ENCODE results near the gene KLHL22.
A peak's percentile ranks its signal among the peaks of the same experiment; 100 is the strongest.
"Not testable (repeated sequence)": the region's sequence is repeated elsewhere in the genome, so short reads cannot be mapped to it uniquely, and the experiment has no call there.

Gene KLHL22

DNA sequence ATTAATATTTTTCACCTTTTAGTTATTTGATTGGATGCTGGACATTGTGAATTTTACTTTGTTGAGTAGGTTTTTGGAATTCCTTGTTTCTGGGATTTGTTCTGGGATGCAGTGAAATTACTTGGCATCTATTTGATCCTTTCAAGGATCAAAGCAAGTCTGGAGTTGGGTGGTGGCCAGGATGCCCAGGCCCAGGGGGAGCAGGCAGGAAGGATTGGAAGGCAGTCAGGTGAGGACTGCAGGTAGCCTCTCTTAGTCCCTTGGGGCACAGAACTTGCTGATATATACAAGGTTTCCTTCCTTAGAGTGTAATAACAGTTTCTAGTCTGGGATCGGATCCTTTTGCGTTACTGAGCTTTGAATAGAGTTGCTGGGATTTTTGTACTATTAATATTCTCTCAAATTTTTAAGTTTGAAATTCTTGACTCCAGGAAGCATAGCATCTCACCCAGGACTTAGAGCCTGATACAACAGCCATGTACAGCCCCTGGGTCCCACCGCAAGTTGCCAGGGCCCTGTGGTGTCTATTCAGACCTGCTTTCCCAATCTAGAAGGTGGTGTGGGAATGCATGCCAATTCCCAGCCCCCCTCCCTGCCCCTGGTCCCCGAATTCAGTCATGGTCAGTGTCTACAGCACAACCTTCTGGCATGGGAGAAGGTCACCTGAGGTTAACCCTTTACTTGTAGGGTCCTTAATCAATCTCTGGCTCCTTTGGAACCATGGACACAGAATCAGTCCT is 95.6 kb downstream of the KLHL22 start:
- DNase-seq (ENCODE audit: low spot score): no peak

DNA sequence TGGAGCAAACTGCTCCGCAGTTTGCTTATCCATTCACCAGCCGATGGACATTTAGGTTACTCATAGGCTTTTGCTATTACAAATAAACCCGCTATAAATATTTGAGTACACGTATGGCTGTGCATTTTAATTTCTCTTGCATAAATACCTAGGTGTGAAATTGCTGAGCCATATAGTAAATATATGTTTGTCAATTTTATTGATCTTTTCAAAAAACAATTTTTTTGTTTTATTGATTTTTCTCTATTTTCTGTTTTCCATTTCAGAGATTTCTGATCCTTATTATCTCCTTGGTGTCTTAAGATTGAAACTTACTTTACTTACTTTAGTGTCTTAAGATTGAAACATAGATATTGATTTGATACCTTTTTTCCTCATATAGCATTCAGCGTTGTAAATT is 97.2 kb downstream of the KLHL22 start:
- DNase-seq (ENCODE audit: low spot score): no peak

DNA sequence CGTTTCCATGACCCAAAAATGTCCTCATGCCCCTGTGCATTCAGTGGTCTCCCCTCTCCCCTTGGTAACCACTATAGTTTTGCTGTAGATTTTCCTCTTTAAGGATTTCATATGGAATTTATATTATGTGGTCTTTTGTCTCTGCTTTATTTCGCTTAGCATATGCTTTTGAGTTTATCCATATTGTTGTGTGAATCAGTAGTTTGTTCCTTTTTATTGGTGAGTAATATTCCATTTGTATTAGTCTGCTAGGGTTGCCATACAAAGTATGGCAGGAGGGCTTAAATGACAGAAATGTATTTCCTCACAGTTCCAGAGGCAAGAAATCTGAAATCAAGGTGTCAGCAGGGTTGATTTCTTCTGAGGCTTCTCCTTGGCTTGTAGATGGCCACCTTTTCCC is 98.1 kb downstream of the KLHL22 start:
- DNase-seq (ENCODE audit: low spot score): no peak

DNA sequence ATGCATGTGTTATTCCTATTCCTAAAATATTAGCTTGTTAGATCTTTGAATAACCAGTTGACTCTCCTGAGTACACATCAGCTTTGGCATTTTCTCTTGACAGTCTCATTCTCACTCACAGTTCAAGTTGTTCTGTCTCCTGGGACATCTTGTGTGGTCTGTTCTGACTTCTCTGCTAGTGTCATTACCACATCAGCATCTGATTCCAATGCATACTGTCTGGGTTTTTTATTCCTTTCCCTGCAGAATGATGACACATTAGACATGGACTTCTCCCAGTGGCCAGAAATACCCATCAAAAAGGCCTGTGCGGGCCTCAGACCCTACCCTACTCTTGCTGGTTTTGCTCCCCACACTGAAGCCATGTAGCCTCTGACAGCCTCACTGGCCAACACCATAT is 99.0 kb downstream of the KLHL22 start:
- peak; percentile 44 for DNase-seq (ENCODE audit: low spot score)

DNA sequence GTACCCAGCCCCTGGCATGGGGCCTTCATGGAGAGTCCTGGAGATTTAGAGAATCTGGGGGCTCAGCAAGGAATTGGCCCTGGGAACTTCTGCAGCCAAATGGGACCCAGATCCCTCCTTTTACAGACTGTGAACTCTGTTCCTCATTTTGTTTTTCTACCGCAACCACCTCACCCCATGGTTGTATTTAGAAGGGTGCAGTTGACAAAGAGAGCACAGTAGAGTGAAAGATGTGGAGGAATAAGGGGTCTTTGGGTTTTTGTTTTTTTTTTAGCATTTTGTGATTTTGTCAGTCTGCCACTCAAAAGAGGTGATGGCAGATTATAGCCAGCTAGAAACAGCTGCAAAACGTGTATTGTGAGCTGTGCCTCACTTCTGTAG is 99.7 kb downstream of the KLHL22 start:
- no peak for DNase-seq (ENCODE audit: low spot score)

DNA sequence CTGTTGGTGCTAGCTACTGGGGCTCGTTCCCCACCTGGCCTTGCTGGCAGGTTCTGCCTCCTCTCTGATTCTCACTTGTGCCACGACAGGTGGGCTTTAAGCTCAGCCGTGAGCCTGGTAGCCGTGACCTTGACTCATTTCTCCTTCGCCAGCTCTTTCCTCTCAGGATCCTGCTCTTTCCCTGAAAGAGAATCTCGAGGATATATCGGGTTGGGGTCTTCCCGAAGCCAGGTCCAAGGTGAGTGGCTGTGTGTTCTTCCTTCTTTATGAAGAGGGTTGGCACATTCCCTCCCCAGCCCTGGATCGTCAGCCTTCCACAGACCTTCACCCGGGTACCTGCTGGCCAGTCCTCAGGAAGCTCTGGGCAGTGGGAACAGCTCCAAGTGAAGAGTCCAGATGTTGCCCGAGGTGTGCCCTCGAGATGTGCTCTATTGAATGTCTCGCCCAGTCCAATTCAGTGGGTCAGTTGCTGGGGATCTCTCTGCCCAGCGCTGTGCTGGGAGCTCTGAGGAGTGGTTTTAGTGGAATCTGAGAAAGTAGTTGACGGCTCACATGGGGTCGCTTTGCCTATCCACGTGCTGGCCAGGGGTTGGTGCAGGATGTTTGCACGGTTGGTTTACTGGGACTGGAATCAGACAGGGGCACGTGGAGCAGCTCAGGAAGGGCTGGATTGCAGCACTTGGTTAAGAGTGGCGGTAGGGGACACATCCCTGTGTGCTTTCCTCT is 100.3 kb downstream of the KLHL22 start:
- no peak for DNase-seq (ENCODE audit: low spot score)

DNA sequence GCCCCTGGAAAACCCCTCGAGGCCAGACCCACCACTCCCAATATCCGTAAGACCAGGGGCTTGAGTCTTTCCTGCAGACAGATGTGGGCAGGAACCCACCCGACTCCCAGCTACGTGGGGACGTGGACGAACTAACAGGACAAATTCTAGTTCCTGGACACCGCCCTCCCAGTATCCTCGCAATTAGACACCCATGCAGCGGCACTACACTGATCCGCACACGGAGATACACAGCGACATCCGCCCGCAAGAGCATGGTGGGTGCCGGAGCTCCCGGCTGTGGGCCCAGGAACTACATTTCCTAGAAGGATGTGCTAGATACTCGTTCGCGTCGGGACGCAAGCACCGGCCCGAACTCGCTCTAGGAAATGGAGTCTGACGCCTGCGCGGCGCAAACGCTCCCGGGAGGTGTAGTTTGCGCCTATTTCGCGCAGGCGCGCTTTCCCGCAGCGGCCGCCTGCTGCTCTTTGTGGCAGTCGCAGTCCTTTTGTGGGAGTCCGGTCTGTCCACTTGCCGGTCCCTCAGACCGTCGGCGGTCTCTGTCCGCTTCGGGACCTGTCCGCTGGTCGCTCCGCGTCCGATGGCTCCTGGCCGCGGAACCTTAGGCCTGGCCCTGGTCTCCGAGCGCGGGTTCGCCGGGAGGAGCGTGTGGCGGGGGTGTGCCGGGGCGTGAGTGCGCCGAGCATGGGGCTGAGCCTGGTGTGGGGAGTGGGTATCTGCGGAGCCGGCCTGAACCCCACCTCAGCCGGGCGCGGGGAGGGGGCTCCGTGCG is 101.7 kb downstream of the KLHL22 start, which contains the start of gene ZNF74:
ZNF74 (plus strand) TSS at position 447 of the 772 bp plus-strand sequence. CDS start 478 bp downstream, outside the sequence.
- peak; percentile 94 for DNase-seq (ENCODE audit: low spot score)

DNA sequence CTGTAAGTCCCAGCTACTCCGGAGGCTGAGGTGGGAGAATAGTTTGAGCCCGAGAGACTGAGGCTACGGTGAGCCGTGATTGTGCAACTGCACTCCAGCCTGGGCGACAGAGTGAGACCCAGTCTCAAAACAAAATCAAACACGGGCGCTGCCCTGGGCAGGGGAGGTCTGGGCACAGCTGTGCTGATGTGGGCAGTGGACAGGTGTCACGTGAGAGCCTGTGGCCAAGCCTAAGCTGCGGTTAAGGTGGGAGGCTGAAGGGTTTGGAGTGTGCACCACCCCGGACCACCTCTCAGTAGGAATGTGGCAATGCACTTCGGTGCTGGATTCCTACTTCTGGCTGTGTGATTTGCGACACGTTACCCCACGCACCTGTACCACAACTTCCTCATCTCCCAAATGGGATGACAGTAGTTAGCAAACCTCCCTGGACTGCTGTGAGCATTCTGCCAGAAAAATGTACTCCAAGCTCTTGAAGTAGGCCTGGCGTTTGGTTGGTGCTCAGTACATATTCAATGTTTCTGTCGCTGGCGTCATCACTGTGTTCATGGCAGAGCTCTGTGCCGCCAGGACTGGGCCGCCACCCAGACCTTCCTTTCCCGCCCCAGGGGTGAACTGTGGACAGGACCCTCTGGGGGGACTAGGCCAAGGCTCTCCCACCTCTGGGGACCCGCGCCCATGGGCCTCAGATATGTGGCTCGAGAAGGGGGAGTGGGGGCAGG is 102.5 kb downstream of the KLHL22 start:
- no peak for DNase-seq (ENCODE audit: low spot score)

DNA sequence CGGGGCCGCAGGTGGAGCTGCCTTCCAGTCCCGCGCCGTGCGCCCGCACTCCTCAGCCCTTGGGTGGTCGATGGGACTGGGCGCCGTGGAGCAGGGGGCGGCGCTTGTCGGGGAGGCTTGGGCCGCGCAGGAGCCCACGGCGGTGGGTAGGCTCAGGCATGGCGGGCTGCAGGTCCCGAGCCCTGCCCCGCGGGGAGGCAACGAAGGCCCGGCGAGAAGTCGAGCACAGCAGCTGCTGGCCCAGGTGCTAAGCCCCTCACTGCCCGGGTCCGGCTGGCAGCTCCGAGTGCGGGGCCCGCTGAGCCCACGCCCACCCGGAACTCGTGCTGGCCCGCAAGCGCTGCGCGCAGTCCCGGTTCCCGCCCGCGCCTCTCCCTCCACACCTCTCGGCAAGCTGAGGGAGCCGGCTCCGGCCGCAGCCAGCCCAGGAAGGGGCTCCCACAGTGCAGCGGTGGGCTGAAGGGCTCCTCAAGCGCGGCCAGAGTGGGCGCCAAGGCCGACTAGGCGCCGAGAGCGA is 103.2 kb downstream of the KLHL22 start:
- not testable (repeated sequence) for DNase-seq (ENCODE audit: low spot score)
